ENCODE measurements around the gene SPATS2. TPM values are rescaled to one million over a fixed set of nuclear protein-coding genes. Genes with fewer than 3 reads are reported as not detected.

SPATS2 gene
- total RNA-seq, 1 experiment from 2014 or later = 56.3 TPM

DNA sequence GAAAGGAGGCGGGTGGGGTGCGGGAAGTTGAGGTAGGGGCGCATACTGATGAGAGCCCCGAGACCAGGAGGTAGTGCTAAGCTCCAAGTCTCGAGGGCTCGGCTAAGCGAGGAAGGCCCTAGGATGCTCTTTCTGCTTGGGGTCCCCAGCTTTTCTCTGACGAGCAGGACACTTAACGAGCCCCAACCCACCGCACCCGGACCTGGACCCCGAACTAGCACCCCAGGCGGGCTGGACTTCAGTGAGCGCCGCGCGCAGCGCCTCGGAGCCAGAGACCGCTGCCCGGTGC, 25.5 kb upstream of the SPATS2 start:
- no peak overlapping the region for H3K4me3 ChIP-seq (ENCODE audit: low read depth in 2 of 2, low read length in 2 of 2)
- in situ Hi-C loops (cut with HindIII; ENCODE audit: low pct_unique_long_range_greater_than_20kb, low sequenced_read_pairs) = no loop called here

DNA sequence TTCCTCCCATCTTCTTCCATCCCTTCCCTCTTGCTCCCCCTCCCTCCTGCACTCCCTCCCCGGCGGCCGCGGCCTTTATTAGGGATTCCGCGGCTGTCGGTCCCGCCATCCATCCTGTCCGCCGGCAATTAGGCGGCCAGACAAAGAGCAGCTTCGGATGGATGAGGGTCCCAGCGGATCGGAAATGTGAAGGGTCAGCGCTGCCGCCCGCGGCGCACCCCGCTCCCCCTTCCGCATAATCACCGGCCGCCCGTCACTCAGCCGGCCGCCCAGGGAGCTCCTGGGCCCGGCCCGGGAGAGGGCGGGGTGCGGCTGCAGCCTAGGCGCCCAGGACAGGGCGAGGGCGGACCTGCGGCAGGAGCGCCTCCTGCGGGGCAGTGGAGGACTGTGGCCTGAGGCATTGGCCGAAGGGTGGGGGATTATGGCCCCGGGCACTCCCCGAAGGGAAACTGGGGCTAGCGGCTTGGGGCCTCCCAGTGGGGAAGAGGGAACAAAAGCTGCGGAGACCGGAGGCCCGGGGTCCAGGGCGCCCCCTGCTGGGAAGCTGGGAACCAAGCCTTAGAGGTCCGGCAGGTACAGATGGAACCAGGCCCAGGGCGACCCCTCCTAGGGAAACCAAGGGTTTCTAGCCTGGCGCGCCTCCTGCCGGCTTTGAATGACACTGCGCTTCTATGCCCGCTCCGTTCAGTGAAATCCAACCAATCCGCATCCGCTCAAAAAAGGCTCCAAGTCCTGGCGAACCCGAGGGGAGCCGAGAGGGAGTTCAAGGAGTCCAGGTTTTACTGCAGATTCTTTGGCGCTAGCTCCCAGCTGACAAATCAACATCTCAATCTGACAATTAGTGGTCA, 25.0 kb upstream of the SPATS2 start:
- H3K9me3 ChIP-seq (ENCODE audit: control insufficient read depth, insufficient read depth, low read depth, low read length) = no peaks in the 10 kb centered on the region
- ChIA-PET POLR2A (no interaction called here), CTCF (interaction anchor here (0.5 to 2.1 kb wide), 6 partner anchors 11 to 58 kb away, joined by 3 to 19 read pairs (median 3); no protein-coding TSS in a partner anchor)
- H3K27me3 ChIP-seq (ENCODE audit: control insufficient read depth, insufficient read depth, low read length) = no peaks in the 10 kb centered on the region; the same call in 1 of the 2 replicates
- H3K27ac ChIP-seq (ENCODE audit: low read length) = no peak overlapping the region
- intact Hi-C loops (cut with micrococcal nuclease; ENCODE audit: unreplicated experiment) (no loop called here), in situ Hi-C loops (cut with HindIII; ENCODE audit: low pct_unique_long_range_greater_than_20kb, low sequenced_read_pairs) (no loop called here)
- no peak for TF ChIP-seq POLR2AphosphoS5 (IDR thresholded peaks at IDR 0.05; ENCODE audit: low read depth, low read length)
- TF ChIP-seq, protein P1, sequence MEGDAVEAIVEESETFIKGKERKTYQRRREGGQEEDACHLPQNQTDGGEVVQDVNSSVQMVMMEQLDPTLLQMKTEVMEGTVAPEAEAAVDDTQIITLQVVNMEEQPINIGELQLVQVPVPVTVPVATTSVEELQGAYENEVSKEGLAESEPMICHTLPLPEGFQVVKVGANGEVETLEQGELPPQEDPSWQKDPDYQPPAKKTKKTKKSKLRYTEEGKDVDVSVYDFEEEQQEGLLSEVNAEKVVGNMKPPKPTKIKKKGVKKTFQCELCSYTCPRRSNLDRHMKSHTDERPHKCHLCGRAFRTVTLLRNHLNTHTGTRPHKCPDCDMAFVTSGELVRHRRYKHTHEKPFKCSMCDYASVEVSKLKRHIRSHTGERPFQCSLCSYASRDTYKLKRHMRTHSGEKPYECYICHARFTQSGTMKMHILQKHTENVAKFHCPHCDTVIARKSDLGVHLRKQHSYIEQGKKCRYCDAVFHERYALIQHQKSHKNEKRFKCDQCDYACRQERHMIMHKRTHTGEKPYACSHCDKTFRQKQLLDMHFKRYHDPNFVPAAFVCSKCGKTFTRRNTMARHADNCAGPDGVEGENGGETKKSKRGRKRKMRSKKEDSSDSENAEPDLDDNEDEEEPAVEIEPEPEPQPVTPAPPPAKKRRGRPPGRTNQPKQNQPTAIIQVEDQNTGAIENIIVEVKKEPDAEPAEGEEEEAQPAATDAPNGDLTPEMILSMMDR (IDR thresholded peaks at IDR 0.05) = peak; percentile 96
- DNase-seq (ENCODE audit: low read depth, low spot score) (peak; percentile 39), ATAC-seq (peak; percentile 51)
- H3K4me3 ChIP-seq (ENCODE audit: low read depth in 2 of 2, low read length in 2 of 2) = peak overlapping the region; percentile 8 to 31; a peak in 2 of 4 replicates
- peaks cover 20% of the 10 kb centered on the region for H3K4me1 ChIP-seq (ENCODE audit: control insufficient read depth, insufficient read depth, low read length)
- no TSS peak for BruUV-seq (replicated peaks)
- no peaks in the 10 kb centered on the region for H3K36me3 ChIP-seq (ENCODE audit: control insufficient read depth, insufficient read depth, low read length)

More for the DNA sequence above, 25.5 kb upstream of the SPATS2 start:
- ATAC-seq (no peak), DNase-seq (ENCODE audit: low read depth, low spot score) (no peak)
- Histone ChIP-seq H3K36me3 (ENCODE audit: control insufficient read depth, insufficient read depth, low read length) (no peaks in the 10 kb centered on the region), H3K4me1 (ENCODE audit: control insufficient read depth, insufficient read depth, low read length) (peaks cover 16% of the 10 kb centered on the region), H3K9me3 (ENCODE audit: control insufficient read depth, insufficient read depth, low read depth, low read length) (no peaks in the 10 kb centered on the region), H3K27ac (ENCODE audit: low read length) (no peak overlapping the region), H3K27me3 (ENCODE audit: control insufficient read depth, insufficient read depth, low read length) (no peaks in the 10 kb centered on the region; the same call in 1 of the 2 replicates)
- TF ChIP-seq SIN3A (IDR thresholded peaks at IDR 0.05; ENCODE audit: borderline replicate concordance, insufficient read depth, low read depth, low read length) (no peak), TCF7L2 (IDR thresholded peaks at IDR 0.05; ENCODE audit: low read depth, low read length) (no peak)
- TF ChIP-seq, protein P1 (IDR thresholded peaks at IDR 0.05) = no peak
- POLR2A ChIA-PET = no interaction called here
- BruUV-seq (replicated peaks) = no TSS peak
- intact Hi-C loops (cut with micrococcal nuclease; ENCODE audit: unreplicated experiment) = no loop called here
- CTCF ChIA-PET = interaction anchor here (0.5 to 2.1 kb wide), 8 partner anchors 9 to 118 kb away, joined by 3 to 19 read pairs (median 4); partner anchors contain the start of gene PRPH

DNA sequence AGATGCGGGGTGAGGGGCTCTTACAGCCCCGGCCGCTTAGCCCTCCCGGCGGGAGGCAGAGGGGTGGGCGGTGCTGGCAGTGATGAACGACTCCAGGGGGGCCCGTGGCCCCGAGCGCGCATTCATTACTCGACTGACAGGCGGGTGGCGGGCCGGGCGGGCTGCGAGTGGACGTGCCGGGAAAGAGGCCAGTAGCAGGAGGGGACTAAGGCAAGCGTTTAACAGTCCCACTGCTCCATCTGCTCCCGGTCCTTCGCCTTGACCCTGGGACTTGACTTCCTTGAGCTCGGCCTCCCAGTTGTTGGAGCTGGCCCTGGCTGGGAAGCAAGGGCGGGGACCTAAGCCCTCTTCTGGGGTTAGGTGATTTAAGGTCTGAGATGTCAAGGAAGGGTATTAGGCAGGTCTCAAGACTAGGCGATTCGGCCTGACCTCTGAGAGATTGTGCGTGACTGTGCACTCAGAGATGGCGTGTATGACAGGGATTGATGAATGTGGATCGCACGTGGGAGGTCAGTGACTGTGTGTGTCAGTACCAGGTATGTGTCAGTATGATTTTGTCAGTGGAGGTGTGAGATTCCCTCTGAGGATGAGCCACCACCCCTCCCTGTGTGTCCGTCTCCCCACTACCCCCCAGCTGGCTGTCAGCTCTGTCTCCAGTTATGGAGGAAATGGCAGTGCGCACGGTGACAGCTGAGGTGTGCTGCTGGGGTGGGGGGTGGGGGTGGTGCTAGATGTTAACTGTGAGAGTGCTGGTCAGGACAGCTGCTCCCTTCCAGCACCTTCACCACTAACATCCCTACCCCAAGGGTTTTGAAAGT, 24.1 kb upstream of the SPATS2 start:
- ATAC-seq = no peak
- H3K9me3 ChIP-seq (ENCODE audit: control insufficient read depth, insufficient read depth, low read depth, low read length) = no peaks in the 10 kb centered on the region
- no peaks in the 10 kb centered on the region for H3K36me3 ChIP-seq (ENCODE audit: control insufficient read depth, insufficient read depth, low read length)
- ChIA-PET CTCF (interaction anchor here (0.5 to 2.1 kb wide), 4 partner anchors 11 to 54 kb away, joined by 3 to 19 read pairs (median 4); no protein-coding TSS in a partner anchor), POLR2A (no interaction called here)
- H3K27me3 ChIP-seq (ENCODE audit: control insufficient read depth, insufficient read depth, low read length) = no peaks in the 10 kb centered on the region; the same call in 1 of the 2 replicates
- H3K27ac ChIP-seq (ENCODE audit: low read length) = no peak overlapping the region
- in situ Hi-C loops (cut with HindIII; ENCODE audit: low pct_unique_long_range_greater_than_20kb, low sequenced_read_pairs) = no loop called here
- TF ChIP-seq, protein P1 (IDR thresholded peaks at IDR 0.05) = no peak
- TF ChIP-seq SIN3A (IDR thresholded peaks at IDR 0.05; ENCODE audit: borderline replicate concordance, insufficient read depth, low read depth, low read length) (no peak), TCF7L2 (IDR thresholded peaks at IDR 0.05; ENCODE audit: low read depth, low read length) (no peak), POLR2AphosphoS5 (IDR thresholded peaks at IDR 0.05; ENCODE audit: low read depth, low read length) (no peak)
- TF ChIP-seq, protein P2, sequence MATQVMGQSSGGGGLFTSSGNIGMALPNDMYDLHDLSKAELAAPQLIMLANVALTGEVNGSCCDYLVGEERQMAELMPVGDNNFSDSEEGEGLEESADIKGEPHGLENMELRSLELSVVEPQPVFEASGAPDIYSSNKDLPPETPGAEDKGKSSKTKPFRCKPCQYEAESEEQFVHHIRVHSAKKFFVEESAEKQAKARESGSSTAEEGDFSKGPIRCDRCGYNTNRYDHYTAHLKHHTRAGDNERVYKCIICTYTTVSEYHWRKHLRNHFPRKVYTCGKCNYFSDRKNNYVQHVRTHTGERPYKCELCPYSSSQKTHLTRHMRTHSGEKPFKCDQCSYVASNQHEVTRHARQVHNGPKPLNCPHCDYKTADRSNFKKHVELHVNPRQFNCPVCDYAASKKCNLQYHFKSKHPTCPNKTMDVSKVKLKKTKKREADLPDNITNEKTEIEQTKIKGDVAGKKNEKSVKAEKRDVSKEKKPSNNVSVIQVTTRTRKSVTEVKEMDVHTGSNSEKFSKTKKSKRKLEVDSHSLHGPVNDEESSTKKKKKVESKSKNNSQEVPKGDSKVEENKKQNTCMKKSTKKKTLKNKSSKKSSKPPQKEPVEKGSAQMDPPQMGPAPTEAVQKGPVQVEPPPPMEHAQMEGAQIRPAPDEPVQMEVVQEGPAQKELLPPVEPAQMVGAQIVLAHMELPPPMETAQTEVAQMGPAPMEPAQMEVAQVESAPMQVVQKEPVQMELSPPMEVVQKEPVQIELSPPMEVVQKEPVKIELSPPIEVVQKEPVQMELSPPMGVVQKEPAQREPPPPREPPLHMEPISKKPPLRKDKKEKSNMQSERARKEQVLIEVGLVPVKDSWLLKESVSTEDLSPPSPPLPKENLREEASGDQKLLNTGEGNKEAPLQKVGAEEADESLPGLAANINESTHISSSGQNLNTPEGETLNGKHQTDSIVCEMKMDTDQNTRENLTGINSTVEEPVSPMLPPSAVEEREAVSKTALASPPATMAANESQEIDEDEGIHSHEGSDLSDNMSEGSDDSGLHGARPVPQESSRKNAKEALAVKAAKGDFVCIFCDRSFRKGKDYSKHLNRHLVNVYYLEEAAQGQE (IDR thresholded peaks at IDR 0.05; ENCODE audit: insufficient read depth in 1 of 2, low read depth in 2 of 2, low read length in 1 of 2) = no peak
- H3K4me3 ChIP-seq (ENCODE audit: low read depth in 2 of 2, low read length in 2 of 2) = peak overlapping the region; percentile 7 to 31; a peak in 2 of 4 replicates
- intact Hi-C loops (cut with micrococcal nuclease; ENCODE audit: unreplicated experiment) = no loop called here
- DNase-seq (ENCODE audit: low read depth, low spot score) = no peak
- peaks cover 22% of the 10 kb centered on the region for H3K4me1 ChIP-seq (ENCODE audit: control insufficient read depth, insufficient read depth, low read length)
- BruUV-seq (replicated peaks) = no TSS peak

All from Panc1 (cell line).